ENCODE data around the gene C10orf90.
A peak's percentile ranks its signal among the peaks of the same experiment; 100 is the strongest.

The C10orf90 gene

GRCh38 chr10:126497672-126498071 lies 172.8 kb downstream of the C10orf90 start:
- no peak for DNase-seq

DNA sequence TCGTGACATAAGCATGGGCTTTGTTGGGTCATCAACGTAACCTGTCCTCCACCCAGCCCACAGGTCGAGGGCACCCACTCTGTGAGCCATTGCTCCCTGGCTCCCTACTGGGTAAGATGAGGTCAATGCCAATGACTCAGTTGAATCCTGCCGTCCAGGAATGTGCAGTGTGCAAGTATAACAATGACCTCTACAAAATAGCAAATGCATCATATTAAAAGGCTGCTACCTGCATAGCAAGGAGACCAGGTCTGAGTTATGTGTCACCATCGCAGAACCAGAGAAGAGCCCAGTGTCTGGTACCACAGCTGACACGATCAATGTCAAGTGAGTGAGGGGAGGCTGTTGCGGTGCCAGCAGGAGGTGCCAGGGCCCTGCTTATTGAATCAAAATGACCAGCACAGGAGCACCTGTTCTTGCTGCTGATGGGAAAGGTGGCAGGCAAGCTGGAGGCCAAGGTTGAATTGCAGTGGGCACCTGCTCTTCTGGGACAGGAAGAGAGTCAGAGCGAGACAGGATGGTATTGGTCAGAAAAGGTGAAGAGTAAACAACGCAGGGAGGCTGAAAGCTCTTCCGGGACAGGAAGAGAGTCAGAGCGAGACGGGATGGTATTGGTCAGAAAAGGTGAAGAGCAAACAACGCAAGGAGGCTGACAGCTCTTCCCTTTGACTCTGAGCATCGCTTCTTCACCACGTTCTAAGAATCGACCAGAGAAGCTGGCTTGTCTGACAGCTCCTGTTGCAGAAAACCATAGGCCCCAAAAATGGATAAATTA lies 173.5 kb downstream of the C10orf90 start:
- DNase-seq = no peak

DNA sequence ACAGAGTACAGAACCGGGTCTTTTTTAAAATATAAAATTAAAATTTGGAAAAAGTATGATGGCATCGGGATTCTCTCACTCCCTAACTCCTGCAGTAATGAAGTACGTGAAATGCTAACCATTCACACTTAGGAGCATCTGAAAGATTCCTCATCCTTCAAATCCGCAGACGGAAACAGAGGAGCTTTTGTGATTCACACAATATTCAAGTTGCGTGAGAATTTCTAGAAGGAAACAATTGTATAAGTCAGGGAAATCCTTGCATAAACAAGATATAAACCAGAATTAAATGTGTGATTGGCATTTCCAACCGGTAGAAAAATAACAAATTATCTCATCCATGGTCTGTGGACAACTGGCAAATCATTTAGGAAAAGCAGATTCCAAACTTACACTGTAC lies 179.0 kb downstream of the C10orf90 start:
- no peak for DNase-seq

- DNase-seq = no peak
These were observed 189.3 kb downstream of the C10orf90 start for GRCh38 chr10:126481181-126481580.

GRCh38 chr10:126480648-126481047 lies 189.8 kb downstream of the C10orf90 start:
- no peak for DNase-seq

DNA sequence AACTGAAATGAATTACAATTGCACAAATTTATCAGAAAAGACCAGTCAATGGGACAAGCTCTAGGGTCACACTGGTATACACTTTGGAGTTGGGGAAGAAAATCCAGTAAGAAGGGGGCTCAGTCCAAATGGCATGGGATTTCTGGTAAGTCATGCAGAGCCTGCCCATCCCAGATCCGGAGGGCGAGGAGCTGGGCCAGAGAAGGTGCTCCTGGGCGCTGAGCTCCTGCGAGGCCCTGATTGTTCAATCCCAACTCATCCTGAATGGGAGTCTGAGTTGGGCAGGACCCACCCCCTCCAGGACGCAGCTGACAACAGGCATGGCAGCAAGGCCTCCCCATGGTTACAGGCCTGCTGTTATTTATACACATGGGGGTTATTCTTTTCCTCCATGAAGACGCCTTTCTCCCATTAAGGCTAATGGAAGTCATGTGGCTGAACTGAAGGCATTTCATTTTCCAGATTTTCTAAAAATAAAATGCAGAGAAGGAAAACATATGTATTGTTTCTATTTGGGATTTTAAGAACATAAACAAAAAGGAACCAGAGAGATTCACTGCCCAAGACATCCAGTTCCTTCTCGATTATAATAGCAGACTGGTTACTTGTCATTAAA lies 191.1 kb downstream of the C10orf90 start:
- no peak for DNase-seq

DNA sequence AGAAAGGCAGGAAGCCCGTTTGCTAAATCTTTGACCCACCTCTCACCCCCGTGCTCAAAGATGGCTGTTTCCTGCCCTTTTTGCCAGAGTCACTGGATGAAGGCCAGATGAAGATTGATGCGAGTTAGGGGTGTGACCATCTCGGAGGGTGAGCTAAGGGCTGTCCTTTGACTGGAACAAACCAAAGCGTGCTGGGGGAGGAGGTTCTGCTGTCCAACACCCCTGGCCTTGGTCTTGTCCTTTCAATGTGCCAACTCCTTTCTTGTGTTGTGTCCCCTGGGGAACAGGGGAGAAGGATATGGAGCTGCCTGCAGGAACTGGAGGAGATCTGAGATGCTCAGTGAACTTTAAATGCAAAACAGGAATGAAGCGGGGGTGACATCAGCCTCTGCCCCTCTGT lies 191.9 kb downstream of the C10orf90 start:
- DNase-seq = no peak

DNA sequence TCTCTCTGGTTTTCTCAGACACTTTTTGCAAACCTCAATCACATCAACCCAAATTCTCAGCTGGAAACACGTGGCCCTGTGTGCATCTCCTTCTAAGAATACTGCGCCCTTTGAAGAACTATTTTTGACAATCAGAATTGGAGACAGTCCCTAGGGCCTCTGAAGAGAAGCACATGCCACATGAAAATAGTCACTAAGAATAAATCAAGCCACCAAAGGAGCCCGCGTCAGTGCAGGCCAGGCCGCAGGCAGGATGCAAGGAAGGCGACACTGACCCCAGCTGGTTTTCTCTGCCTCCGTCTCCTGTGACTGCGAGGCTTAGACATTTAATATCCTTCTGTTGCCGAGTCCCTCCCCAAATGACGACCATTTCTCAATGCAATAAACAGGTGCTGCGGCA lies 194.2 kb downstream of the C10orf90 start:
- DNase-seq = no peak

DNA sequence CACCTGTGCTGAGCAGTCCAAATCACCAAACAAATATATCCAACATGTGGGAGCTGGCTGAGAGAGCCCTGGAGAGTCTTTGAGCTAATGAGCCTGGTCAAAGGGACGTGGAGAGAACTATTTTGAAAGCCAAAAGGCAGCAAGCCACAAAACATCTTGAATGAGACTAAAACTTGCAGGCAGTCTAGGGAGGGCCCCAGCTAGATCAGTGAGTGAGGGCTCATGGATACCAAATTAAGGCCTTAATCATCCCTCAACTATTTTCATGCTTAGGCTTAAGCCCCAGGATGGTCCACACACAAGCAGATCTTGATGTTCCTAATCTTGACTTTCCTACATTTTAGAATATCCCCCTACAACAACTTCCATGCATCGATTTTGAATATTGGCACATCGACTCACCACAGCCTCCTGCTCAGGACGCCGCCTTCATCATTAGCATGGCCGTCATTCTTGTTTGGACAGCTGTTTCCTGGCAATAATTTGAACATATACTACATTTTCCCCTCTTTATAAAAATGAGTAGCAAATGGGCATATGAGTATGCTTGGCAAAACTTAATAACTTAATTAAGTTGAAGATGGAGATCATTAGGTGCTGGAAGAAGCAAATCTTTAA lies 195.3 kb downstream of the C10orf90 start:
- no peak for DNase-seq

- no peak for DNase-seq
These were observed 196.5 kb downstream of the C10orf90 start for GRCh38 chr10:126474031-126474430.

GRCh38 chr10:126470991-126471390 lies 199.5 kb downstream of the C10orf90 start:
- no peak for DNase-seq

DNA sequence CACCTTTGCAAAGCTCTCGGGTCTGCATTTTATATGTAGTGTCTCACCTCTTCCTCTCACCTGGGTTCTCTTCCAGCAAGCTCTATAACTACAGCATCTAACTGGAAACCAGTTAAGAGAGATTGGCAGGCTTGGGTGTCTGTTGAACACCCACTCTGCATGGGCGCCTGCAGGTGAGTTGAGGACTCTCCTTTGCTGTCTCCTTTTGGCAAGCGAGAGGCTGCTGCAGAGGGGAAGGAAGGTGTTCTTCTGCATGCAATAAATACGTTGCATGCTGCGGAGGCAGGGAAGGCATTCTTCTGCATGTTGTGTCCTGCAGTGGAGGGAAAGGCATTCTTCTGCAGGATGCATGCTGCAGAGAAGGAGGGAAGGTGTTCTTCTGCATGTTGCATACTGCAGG lies 200.8 kb downstream of the C10orf90 start:
- no peak for DNase-seq

DNA sequence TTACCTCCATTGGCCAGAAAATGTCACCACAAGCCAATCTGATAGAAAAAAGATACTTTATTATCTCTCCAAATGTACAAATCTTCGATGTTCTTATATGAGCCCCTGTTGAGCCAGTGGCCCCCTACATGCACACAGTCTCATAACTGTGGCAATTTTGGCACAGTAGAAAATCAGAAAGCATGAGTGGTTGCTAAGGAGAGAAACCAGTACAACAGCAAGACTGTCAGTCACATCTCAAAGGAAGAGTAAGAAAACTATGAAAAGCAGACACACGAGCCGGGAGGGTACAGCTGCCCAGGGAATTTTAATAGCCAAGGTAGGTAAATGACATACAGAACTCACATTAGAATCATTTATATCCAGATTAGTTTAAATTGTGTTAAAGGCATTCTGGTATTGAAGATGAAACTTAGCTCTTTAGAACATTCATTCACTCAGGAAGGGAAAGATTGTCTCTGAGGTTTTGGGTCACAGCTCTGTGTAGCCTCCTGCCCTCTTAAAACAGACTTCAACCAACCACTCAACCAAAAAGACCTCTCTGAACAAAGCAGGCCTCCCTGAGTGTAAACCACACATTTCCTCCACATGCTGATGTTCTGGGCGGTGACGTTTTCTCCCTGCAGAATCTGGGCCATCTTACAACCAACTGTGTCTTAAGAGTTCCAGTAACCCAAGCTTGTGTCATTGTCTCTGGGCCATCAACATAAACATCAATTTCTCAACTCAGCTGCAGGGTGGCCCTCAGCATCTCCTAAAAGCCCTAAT lies 201.4 kb downstream of the C10orf90 start:
- DNase-seq = peak; percentile 60 to 69

- DNase-seq = no peak
These were observed 202.0 kb downstream of the C10orf90 start for GRCh38 chr10:126468467-126468866.

DNA sequence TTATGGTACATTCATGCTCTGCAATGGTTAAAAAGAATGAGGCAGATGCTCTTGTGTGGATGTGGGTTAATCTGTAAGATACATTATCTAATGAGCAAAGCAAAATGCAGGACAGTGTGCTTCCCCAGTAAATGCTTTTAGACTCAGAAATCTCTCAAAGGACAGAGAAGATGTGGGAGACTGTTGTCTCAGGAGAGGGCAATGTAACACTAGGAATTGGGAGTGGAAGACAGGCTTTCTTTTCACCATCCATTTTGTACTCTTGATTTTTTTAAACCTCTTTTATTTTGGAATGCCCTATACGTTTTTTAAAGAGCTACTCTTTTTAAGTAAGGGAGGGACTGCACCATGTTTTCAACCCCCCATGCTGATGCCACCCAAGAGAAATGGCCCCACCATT lies 204.7 kb downstream of the C10orf90 start:
- no peak for DNase-seq

GRCh38 chr10:126463286-126463685 lies 207.2 kb downstream of the C10orf90 start:
- peak; percentile 69 to 70 for DNase-seq

- no peak for DNase-seq
These were observed 209.1 kb downstream of the C10orf90 start for GRCh38 chr10:126461289-126461940.

- DNase-seq = no peak
These were observed 210.5 kb downstream of the C10orf90 start for GRCh38 chr10:126459878-126460481.

DNA sequence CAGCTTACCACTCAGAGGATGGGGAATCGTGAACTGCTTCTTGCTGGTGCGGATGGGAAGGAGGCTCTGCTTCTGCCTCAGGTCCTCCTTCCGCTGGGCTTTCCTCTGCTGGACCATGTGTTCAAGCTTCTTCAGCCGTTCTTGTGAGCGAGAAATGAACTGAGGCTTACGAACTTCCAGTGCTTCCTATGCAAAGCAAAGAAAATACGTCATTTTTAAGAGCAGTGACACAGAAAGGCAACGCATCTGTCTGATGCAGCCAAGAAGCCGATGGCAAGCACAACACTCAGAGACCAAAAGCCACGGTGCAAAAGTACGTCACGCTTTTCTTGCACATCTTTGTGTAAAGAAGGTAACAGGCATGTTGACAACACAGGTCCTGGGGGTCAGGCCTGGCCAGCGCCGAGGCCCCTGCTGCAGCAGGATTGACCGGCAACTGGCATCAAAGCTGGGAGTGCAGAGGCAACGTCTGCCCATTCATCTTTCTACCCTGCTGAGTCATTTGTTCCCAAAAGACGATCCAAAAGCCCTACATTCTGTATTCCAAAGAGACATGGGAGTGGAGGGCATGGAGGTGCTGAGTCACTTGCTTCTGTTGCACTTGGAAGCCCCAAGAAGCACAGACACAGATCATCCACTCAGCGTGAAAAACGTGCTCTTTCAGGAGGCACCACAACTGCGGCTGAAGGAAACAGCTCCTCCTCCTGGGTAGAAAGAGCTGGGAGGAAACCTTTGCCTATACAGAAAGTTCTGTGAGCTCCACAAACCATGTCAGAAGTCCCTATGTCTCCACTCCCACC lies 211.3 kb downstream of the C10orf90 start:
- no peak for DNase-seq

DNA sequence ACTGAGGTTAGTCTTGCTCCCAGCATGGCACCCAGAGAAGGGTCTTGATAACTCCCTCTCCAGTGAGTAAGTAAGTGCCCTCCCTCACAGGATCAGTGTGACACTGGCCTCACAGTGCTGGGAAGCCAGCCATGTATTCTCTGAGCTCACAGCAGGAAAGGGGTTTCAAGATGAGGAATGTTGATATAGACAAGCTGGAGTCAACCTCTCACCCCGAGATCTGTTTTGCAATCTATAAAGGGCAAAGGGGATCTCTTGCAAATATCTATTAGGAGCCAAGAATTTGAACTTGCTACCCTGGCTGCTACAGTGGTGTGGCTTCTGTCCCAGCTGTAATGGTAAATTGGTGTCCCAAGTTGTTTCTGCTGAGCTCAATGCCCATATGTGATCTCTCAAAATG lies 212.0 kb downstream of the C10orf90 start:
- DNase-seq = no peak

- no peak for DNase-seq
These were observed 213.9 kb downstream of the C10orf90 start for GRCh38 chr10:126456632-126457031.
